Endothelial cell of umbilical vein (primary cell): ENCODE measurements around the gene AKR7A2. TPM values are rescaled to one million over a fixed set of nuclear protein-coding genes. Genes with fewer than 3 reads are reported as not detected.

Source experiments
- BruUV-seq: library from RNA; stranded (reverse); fragments of 400-500 nt; replicated peaks from 2 replicates; lab custom pipeline; 2021; lab: Mats Ljungman, UMichigan
- CTCF ChIA-PET: fragments of 300-600, 350-600 bp; sonication (Branson Sonifier 250); formaldehyde crosslinking; loops from one replicate; lab custom pipeline; 2021; ENCODE audit warnings: antibody characterized with exemption, inconsistent platforms; lab: Charles Lee
- POLR2A ChIA-PET: fragments of 300-600, 350-600 bp; sonication (Branson Sonifier 250); formaldehyde crosslinking; loops from one replicate; lab custom pipeline; 2021; ENCODE audit warnings: antibody characterized with exemption, inconsistent platforms; lab: Charles Lee
- DNase-seq: peaks from one replicate; pipeline ENCODE4 v3.0.0-alpha.2; 2011; ENCODE audit warnings: low read depth, low spot score
- FAIRE-seq: peaks from 2 replicates; lab custom pipeline; 2011; peaks lifted over from hg19 to GRCh38; lab: Jason Lieb, UNC
- H2AFZ ChIP-seq: 2 replicates; pipeline ENCODE4 v1.6.0; 2012; ENCODE audit warnings: low read depth, low read length, control low read depth, inconsistent platforms
- H3K27ac ChIP-seq: 2 replicates; pipeline ENCODE4 v1.5.1; 2011; ENCODE audit warnings: low read depth, mild to moderate bottlenecking, control low read depth, low read length, moderate library complexity; ENCODE audit not compliant: insufficient read depth
- H3K27me3 ChIP-seq, 2 experiments: 2 replicates each; pipeline versions ENCODE4 v1.6.0 to v1.6.1; 2011; ENCODE audit warnings: low read length in 2 of 2, mixed read lengths in 1 of 2; ENCODE audit not compliant: control insufficient read depth in 2 of 2, insufficient read depth in 2 of 2
- H3K36me3 ChIP-seq, 2 experiments: 2 replicates in 1 of 2; 3 replicates in 1 of 2; pipeline ENCODE4 v1.5.1; 2011; ENCODE audit warnings: low read length in 2 of 2, mild to moderate bottlenecking in 1 of 2, moderate library complexity in 1 of 2; ENCODE audit not compliant: control insufficient read depth in 2 of 2, insufficient read depth in 2 of 2; ENCODE audit errors: extremely low read depth in 1 of 2
- H3K4me1 ChIP-seq: 3 replicates; pipeline ENCODE4 v1.5.1; 2011; ENCODE audit warnings: mild to moderate bottlenecking, low read length; ENCODE audit not compliant: control insufficient read depth, insufficient read depth; ENCODE audit errors: extremely low read depth
- H3K4me2 ChIP-seq: 2 replicates; pipeline ENCODE4 v1.6.1; 2011; ENCODE audit warnings: low read length, control low read depth, mixed read lengths; ENCODE audit not compliant: insufficient read depth
- H3K4me3 ChIP-seq, 3 experiments: fragments of 200-600 bp in 1 of 3; sonication (generic), shearing (Covaris generic) in 1 of 3; replicated peaks in 1 of 3; 2 replicates each; pipeline ENCODE4 v1.5.1; 2011 to 2016; ENCODE audit warnings: control low read depth in 3 of 3, low read length in 3 of 3, mild to moderate bottlenecking in 2 of 3, inconsistent platforms in 1 of 3, low read depth in 1 of 3, moderate library complexity in 1 of 3; ENCODE audit not compliant: insufficient read depth in 1 of 3
- H3K79me2 ChIP-seq: 2 replicates; pipeline ENCODE4 v1.6.0; 2012; ENCODE audit warnings: low read length, inconsistent platforms; ENCODE audit not compliant: control insufficient read depth, insufficient read depth
- H3K9ac ChIP-seq: replicated peaks from 2 replicates; pipeline ENCODE3; 2011; ENCODE audit warnings: low read length, control low read depth; ENCODE audit not compliant: insufficient read depth; ENCODE audit errors: extremely low read depth
- H3K9me1 ChIP-seq: replicated peaks from 3 replicates; pipeline ENCODE4 v1.6.0; 2011; ENCODE audit warnings: mild to moderate bottlenecking, low read length; ENCODE audit not compliant: control insufficient read depth, insufficient read depth; ENCODE audit errors: extremely low read depth
- H3K9me3 ChIP-seq: replicated peaks from 2 replicates; pipeline ENCODE4 v1.5.1; 2012; ENCODE audit warnings: low read length, inconsistent platforms; ENCODE audit not compliant: control insufficient read depth, insufficient read depth
- H4K20me1 ChIP-seq: replicated peaks from 2 replicates; pipeline ENCODE3; 2011; ENCODE audit warnings: mild to moderate bottlenecking, low read length; ENCODE audit not compliant: control insufficient read depth, insufficient read depth; ENCODE audit errors: extremely low read depth
- EZH2 ChIP-seq: IDR thresholded peaks from 2 replicates; pipeline ENCODE4 v1.6.1; 2012; ENCODE audit warnings: borderline replicate concordance, low read depth, mild to moderate bottlenecking, moderate library complexity, low read length, inconsistent platforms; ENCODE audit not compliant: severe bottlenecking
- FOS ChIP-seq: IDR thresholded peaks from 2 replicates; pipeline ENCODE4 v1.6.1; 2011; ENCODE audit warnings: mild to moderate bottlenecking, low read length, moderate library complexity, borderline replicate concordance; ENCODE audit not compliant: insufficient read depth
- GATA2 ChIP-seq: IDR thresholded peaks from 2 replicates; pipeline ENCODE4 v1.7.0; 2011; ENCODE audit warnings: low read depth, mild to moderate bottlenecking, moderate library complexity, mixed read lengths, low read length; ENCODE audit not compliant: insufficient read length, insufficient read depth
- JUN ChIP-seq: IDR thresholded peaks from 2 replicates; pipeline ENCODE4 v1.6.1; 2011; ENCODE audit warnings: borderline replicate concordance, low read depth; ENCODE audit not compliant: insufficient read length, insufficient read depth
- MYC ChIP-seq: IDR thresholded peaks from one replicate; pipeline ENCODE4 v1.6.1; 2011; ENCODE audit warnings: mild to moderate bottlenecking, low read depth, low read length
- POLR2A ChIP-seq: IDR thresholded peaks from 2 replicates; pipeline ENCODE4 v1.6.1; 2012; ENCODE audit warnings: low read depth, mild to moderate bottlenecking, control low read depth, low read length
- POLR2AphosphoS5 ChIP-seq: IDR thresholded peaks from 2 replicates; pipeline ENCODE4 v1.6.1; 2012; ENCODE audit warnings: low read depth, mild to moderate bottlenecking, control low read depth, low read length, moderate library complexity; ENCODE audit not compliant: insufficient read depth
- dilution Hi-C: fragments of 300-500 bp; cut with MboI; formaldehyde crosslinking; loops from one replicate; pipeline ENCODE4 v1.15.0; 2019; ENCODE audit warnings: low sequenced_read_pairs; ENCODE audit not compliant: extremely low pct_ligation_motif_present
- intact Hi-C: fragments of 100-400 bp; cut with micrococcal nuclease; formaldehyde crosslinking; loops from one replicate; pipeline ENCODE4 v1.10.0; 2022
- polyA plus RNA-seq, 4 experiments: library from polyadenylated mRNA; depleted of rRNA in 3 of 4; stranded (reverse) in 3 of 4; unstranded in 1 of 4; fragments of >200 nt; gene quantifications; 2 replicates each; pipeline versions ENCODE4 v1.2.1 to v1.2.3, GENCODE V29; 2011 to 2012; ENCODE audit warnings: missing spikeins in 1 of 4
- total RNA-seq: library from RNA; stranded (reverse); gene quantifications from 2 replicates; pipeline ENCODE4 v1.2.3, GENCODE V29; 2021
- TF ChIP-seq, protein P1 (sequence below): IDR thresholded peaks from 2 replicates; pipeline ENCODE4 v1.6.1; 2011; ENCODE audit not compliant: insufficient read depth, insufficient read length
- TF ChIP-seq, protein P2 (sequence below), 2 donors: IDR thresholded peaks; 1 replicate in 1 of 2; 2 replicates in 1 of 2; pipeline ENCODE4 v1.5.1; 2011; ENCODE audit warnings: low read length in 2 of 2, mild to moderate bottlenecking in 2 of 2, moderate library complexity in 2 of 2, control low read depth in 1 of 2, inconsistent platforms in 1 of 2, low read depth in 1 of 2; ENCODE audit not compliant: insufficient read depth in 1 of 2; ENCODE audit errors: extremely low read depth in 1 of 2

The AKR7A2 gene
- total and polyA plus RNA-seq, 2 donors (not counting 3 experiments of a cell fraction or from before 2014, with no cell fraction given): 48.0 to 70.7 TPM

DNA sequence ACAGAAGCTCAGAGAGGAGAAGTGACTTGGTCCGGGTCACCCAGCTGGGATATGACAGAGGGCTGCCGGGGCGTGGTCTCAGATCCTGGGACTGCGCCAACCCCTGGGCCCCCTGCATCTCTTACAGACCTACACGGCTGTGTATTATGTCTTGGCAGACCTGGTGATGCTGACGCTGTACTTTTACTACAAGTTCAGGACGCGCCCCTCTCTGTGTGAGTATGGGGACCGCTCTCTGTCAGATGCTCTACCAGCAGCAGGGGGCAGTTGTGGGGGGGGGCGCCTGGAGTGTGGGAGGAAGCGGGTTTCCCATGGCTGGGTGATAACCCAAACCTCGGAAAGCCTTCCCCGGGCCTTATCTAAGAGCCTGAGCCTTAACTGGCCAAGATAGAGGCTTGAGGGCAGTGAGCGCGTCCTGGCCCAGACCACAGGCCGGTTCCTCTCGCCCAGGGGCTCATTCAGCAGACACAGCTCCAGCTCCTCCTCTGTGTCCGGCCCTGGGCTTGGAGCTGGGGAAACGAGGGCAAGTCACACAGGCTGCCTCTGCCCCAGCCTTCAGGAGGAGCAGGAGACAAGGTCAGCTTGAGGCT, 13.5 kb upstream of the AKR7A2 start:
- POLR2A ChIA-PET: no interaction called here
- Histone ChIP-seq H3K9ac (no peak overlapping the region), H3K36me3 (peaks cover 4 to 37% of the 10 kb centered on the region in 2 experiments), H3K4me2 (no peak overlapping the region), H4K20me1 (no peaks in the 10 kb centered on the region), H3K4me3 (no peak overlapping the region), H3K9me3 (no peaks in the 10 kb centered on the region), H2AFZ (no peak overlapping the region), H3K27me3 (no peaks in the 10 kb centered on the region), H3K79me2 (no peaks in the 10 kb centered on the region), H3K4me1 (no peaks in the 10 kb centered on the region), H3K27ac (no peak overlapping the region), H3K9me1 (no peaks in the 10 kb centered on the region)
- no TSS peak for BruUV-seq
- dilution Hi-C loops: no loop called here
- CTCF ChIA-PET: interaction anchor here (1.6 kb wide), 1 partner anchor 328 kb away, joined by 4 read pairs; no protein-coding TSS in a partner anchor
- no peak for FAIRE-seq
- DNase-seq: no peak
- TF ChIP-seq FOS: no peak
- no peak for TF ChIP-seq EZH2
- no peak for TF ChIP-seq JUN
- no peak for TF ChIP-seq MYC
- TF ChIP-seq, protein P1, sequence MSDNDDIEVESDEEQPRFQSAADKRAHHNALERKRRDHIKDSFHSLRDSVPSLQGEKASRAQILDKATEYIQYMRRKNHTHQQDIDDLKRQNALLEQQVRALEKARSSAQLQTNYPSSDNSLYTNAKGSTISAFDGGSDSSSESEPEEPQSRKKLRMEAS: no peak
- TF ChIP-seq, protein P2, sequence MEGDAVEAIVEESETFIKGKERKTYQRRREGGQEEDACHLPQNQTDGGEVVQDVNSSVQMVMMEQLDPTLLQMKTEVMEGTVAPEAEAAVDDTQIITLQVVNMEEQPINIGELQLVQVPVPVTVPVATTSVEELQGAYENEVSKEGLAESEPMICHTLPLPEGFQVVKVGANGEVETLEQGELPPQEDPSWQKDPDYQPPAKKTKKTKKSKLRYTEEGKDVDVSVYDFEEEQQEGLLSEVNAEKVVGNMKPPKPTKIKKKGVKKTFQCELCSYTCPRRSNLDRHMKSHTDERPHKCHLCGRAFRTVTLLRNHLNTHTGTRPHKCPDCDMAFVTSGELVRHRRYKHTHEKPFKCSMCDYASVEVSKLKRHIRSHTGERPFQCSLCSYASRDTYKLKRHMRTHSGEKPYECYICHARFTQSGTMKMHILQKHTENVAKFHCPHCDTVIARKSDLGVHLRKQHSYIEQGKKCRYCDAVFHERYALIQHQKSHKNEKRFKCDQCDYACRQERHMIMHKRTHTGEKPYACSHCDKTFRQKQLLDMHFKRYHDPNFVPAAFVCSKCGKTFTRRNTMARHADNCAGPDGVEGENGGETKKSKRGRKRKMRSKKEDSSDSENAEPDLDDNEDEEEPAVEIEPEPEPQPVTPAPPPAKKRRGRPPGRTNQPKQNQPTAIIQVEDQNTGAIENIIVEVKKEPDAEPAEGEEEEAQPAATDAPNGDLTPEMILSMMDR (IDR thresholded peaks at IDR 0.05; ENCODE audit: extremely low read depth in 1 of 2, insufficient read depth in 1 of 2, low read depth in 1 of 2, low read length in 2 of 2): no peak
- no peak for TF ChIP-seq GATA2
- no peak for TF ChIP-seq POLR2A
- no peak for TF ChIP-seq POLR2AphosphoS5
- intact Hi-C loops: no loop called here
